CD4-positive, alpha-beta T cell treated with Interleukin-12 subunit alpha and Interleukin-12 subunit beta, for 1 hour (primary cell): Measurements from ENCODE around the gene COA6.
A peak's percentile ranks its signal among the peaks of the same experiment; 100 is the strongest.

Experiments used
- DNase-seq: peaks from one replicate; pipeline ENCODE4 v3.0.0-alpha.2; 2020

COA6 gene, protein sequence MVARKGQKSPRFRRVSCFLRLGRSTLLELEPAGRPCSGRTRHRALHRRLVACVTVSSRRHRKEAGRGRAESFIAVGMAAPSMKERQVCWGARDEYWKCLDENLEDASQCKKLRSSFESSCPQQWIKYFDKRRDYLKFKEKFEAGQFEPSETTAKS

DNA sequence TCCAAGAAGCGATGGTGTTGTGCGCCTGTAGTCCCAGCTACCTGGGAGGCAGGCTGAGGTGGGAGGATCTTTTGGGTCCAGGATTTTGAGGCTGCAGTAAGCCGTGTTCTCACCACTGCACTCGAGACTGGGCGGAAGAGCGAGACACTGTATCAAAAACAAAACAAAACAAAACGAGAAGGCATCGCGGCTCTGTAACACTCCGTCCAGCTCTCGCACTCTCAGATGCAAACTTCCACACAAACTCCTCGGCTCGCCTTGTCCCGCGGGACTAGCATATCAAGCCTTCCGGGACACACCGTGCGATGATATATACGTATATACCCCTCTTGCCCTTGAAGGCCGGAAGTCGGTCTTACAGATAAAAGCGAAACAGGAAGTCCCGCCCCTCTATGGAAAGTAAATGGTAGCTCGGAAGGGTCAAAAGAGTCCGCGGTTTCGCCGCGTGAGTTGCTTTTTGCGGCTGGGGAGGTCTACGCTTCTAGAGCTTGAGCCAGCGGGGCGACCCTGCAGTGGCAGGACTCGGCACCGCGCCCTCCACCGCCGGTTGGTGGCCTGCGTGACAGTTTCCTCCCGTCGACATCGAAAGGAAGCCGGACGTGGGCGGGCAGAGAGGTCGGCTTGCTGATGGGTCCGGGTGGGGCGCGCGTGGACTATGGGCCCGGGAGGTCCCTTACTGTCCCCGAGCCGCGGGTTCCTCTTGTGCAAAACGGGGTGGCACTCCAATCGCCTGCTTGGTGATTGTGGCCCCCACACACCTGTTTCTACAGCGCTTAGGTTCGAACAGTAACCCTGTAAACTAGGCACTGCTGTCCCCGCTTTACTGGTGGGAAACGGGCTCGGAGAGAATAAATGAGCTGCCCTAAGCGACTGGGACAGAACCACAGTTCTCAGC is at the start of gene COA6:
Gene COA6 (plus strand): TSS at position 393 of the 895 bp plus-strand sequence. CDS start 11 bp downstream, at position 404.
- DNase-seq, result peak; percentile 93

DNA sequence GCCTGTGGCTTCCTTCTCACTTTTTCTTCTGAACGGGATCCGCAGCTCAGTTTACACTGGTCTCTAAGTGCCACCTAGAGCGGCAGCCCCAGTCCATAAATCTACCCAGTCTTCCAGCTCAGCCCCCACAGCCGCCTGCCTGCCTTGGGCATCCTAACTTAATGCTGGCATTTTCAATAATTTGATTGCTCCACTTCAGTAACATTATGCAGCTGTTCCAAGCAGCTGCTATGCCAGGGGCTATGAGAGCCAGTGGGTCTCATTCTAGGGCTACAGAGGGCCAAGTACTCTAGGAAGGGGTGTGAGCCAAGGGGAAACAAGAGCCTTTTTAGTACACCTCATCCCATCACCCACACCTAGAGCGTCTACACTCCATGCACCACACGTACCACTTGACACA is 48.4 kb upstream of the COA6 start:
- DNase-seq, result no peak

DNA sequence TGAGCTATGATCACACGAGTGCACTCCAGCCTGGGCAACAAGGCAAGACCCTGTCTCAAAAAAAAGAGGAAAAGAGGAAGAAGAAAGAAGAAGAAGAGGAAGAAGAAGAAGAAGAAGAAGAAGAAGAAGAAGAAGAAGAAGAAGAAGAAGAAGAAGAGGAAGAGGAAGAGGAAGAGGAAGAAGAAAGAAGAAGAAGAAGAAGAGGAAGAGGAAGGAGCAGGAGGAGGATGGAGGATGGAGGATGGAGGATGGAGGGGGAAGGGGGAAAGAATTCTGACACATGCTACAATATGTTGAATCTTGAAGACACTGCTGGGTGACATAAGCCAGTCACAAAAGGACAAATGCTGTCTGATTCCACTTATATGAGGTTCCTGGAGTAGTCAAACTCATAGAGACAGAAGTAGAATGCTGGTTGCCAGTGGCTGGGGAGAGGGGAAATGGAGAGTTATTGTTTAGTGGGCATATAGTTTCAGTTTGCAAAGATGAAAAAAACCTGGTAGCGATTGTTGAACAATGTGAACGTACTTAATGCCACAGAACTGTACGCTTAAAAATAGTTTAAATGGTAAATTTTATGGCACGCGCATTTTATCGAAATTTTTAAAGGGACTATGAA is 47.3 kb upstream of the COA6 start:
- no peak for DNase-seq

DNA sequence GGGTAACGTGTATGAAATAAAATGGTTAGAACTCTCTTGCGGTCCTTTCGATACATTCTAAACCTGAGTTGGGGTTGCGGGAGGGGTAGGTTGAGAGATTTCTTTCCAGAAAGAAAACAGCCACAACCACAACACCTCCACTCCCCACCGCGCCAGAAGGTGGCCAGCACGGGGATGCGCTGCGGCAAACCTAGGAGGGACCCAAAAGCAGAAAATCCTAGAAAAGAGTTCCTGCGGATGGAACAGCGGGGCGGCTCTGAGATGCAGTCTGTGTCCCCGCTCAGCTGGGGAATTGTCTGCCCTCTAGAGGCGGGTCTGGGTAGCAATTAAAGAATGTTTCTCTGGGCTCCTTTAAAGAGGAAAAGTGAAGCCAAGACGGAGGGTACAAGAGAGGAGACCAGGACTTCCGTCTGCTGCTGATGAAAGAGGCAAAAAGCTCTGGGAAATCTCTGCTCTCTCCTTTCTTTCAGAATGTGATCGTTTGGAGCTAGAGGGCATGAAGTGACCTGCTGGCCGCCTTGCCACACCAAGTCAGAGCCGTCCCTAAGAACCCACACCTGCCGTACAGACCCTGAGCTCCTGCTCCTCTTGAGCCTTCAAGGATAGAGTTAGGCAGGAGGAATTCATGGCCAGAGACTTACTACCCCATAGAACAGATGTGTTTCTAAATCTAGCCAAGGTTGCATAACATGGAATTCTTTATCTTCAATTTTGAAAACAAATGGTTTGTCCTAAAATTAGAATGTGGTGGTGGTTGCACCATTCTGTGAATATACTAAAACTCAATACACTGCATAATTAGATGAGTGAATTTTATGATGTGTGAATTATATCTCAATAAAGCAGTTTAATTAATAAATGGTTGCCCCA is 46.5 kb upstream of the COA6 start:
- DNase-seq, result peak; percentile 71

DNA sequence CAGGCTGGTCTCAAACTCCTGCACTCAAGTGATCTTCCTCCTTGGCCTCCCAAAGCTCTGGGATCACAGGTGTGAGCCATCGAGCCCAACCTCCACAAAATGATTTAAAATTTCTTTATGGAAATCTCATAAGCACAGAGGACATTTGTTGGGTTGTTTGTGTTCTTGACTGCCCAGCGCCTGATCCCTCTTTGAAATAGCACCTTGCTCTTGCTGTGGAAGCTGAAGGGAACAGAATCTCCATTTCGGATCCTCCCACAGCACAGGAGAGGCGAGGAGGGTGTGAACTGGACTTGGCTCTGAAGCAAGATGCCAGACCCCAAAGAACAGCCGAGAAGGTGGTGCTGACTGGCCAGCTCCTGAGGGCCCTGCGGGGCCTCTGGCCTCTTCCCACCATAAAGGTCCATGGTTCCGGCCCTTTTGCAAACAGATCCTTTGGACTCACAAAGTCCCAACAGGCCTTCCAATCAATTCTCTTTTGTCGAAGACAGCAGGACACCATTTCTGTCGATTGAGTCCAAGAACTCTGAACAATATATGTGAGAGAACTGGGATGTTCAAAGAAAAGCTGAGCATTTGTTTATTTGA is 45.6 kb upstream of the COA6 start:
- no peak for DNase-seq

DNA sequence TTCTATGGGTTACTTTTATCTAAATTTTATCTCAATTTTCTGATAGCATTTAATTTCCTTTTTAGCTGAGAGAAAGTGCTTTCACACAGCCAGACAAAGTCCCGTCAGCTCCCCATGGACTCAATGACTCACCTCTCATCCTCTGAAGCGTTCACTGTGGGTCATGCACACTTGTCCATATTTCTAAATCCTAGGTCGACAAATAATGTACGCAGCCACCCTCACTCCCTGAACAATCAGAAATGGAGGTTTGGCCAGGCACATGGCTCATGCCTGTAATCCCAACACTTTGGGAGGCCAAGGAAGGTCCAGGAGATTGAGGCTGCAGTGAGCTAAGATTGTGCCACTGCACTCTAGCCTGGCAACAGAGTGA is 42.4 kb upstream of the COA6 start:
- DNase-seq, result no peak

DNA sequence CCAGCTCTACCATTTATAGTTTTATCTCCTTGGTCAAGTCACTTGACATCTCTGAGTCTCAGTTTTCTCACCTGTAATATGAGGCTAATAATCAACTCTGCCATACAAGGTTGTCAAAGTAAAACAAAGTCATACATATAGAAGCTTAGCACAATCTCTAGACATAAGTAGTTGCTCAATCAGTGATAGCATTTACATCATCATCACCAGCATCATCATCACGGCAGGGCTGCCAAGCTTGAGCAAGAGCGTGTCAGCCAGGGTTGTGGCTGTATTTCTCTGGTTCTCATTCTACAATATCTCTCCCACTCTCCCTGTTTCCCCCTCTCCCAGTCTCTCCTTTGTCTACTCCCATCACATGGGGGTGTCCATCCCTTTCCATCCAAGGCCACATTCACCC is 41.7 kb upstream of the COA6 start:
- no peak for DNase-seq

DNA sequence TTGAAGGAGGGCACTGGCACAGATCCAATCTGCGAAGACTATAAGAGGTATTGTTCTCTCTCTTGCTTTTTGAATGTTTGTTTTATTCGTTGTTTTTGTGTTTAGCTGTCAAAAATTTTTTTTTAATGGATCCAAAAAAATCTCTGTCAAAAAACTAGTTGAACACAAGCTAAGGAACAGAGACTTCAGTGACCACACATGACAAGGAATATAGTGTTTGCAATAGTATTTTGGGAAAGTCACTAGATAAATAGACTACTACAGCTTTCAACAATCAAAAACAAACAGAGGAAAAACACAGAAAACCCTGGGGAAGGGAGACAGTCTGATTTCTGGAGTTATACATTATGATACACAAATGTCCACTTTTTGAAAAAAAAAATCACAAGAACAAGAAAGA is 36.9 kb upstream of the COA6 start:
- DNase-seq, result no peak

DNA sequence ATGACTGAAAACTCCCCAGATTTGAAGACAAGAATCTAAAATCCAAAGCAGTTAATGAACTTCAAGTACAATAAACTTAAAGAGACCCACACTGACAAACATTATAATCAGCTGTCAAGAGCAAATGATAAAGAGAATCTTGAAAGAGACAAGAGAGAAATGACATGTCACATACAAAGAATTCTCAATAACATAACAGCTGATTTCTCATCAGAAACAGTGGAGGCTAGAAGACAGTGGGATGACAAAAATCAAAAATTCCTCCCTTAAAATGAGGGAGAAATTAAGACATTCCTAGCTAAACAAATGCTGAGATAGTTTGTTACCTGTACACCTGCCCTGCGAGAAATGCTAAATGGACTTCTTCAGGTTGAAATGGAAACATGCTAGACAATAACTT is 36.0 kb upstream of the COA6 start:
- no peak for DNase-seq

DNA sequence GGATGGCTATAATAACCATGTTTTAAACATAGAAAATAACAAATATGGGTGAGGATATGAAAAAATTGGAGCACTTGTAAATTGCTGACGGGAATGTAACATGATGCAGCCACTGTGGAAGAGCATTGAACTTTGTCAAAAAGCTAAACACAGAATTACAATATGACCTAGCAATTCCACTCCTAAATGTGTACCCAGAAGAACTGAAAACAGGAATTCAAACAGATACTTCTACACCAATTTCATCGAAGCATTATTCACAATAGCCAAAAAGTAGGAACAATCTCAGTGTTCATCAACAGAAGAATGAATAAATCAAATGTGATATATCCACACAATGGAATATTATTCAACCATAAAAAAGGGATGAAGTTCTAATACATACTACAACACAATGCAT is 32.7 kb upstream of the COA6 start:
- no peak for DNase-seq

DNA sequence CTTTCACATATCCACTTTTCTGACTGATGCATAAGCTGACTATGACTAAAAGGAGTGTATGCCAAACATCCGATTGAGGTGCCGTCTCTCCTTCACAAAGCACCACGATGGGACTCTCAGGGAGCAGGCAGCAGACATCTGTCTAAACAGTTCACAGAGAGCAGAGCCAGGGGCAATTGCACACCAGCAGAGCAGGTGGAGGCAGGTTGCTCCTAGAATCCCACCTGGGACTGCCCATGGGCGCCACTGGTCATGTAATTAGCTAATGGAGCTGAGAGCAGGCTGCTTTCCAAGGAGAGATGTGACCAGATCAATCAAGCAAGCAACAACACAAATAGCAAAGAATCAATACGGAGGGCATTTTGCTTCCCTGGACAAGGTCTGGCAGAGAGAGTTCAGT is 30.5 kb upstream of the COA6 start:
- DNase-seq, result no peak

DNA sequence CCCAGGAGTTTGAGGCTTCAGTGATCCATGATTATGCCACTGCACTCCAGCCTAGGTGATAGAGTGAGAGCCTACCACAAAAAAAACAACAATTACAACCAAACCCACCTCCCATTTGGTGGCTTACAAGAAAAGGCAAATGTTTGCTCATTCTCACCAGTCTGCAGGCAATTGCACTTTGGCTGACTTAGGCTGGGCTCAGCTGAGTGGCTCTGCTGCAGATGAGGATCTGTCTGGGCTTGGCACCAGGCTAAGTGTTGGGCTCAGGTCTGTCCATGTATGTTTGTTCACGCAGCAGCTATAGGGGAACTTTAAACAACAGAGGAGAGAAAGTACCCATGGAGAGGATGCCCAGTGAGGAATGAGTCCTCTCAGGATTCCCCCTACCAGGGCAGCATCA is 28.0 kb upstream of the COA6 start:
- DNase-seq, result no peak

DNA sequence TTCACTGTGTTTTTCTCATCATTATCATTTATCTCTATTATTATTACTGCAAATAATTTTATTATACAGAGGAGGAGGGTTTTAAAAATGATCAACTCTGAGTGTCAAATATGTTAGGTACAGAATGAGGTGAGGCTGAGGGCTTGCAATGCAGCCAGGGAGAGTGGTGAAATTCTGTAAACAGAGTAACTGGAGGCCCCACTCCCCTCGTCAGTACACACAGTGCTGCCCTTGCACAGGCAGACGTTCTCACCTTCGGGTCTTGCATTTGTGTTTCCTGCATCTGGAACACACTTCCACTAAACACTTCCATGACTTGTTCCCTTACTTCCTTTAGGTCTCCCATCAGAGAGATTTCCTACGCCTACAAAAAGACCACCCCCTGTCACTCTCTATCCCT is 24.3 kb upstream of the COA6 start:
- no peak for DNase-seq

DNA sequence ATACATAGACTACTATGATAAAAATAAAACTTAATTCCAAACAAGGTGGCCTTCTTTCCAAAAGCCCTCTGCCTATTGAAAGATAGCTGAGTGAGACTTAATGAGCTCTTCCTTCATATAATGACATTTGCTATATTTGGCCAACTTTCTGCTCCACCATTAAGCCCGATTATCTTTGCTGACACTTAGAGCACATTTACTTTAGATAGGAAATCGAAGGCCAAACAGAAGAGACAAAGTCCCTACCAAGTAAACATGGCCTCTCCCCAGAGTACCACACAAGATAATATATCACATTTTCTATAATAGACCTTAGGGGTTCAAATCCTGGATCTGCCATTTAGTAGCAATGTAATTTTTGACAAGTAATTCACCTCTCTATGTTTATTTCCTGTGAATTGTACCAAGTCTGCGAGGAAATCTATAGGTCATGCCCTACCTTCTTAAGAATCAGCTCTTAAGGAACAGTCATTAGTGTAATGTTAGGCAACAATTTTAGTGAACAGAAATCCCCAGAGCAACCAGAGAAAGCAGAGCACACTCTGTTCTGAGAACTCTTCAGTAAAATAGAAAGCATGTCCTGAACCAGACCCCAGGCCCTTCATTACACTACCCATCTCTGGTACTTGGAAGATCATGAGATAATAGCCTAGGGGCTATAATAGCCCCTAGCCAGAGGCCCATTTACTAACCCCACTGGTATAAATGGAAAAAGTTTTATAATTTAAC is 17.3 kb upstream of the COA6 start:
- DNase-seq, result no peak

DNA sequence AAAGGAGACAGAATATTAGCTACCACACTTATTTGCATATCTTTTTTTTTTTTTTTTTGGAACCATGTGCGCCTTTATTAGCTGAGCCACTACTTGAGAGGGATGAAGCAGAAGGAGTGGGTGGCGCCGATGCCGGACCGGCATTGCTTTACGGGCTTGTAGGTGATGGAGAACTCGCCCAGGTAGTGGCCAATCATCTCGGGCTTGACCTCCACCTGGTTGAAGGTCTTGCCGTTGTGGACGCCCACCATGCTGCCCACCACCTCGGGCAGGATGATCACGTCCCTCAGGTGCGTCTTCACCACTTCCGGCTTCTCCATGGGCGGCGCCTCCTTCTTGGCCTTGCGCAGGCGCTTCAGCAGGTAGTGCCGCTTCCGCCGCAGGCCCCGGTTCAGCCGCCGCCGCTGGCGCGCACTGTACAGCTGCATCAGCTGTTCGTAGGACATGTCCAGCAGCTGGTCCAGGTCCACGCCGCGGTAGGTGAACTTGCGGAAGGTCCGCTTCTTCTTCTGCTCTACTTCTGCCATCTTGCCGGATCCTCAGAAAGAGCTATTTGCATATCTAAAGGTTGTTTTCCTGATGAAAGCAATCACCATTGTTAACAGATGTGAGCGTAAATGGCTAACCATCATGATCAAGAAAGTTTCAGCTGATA is 16.5 kb upstream of the COA6 start:
- peak; percentile 63 for DNase-seq

DNA sequence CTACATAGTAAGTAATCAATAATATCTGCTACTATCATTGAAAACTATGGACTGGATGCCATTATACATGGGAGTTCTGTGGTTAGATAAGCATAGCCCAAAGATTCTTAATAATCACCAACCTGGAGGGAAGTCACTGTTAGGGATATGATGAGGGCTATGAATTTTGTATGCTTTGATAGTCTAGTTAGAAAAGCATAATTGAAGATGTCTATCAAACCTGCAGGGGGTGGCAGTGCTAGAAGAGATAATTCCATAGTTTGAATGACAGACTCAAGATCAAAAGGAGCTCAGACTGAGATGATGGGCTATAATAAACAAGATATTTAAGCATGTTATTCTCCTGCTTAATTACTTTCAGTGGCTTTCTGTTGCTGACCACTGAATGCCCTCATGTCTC is 15.4 kb upstream of the COA6 start:
- no peak for DNase-seq

DNA sequence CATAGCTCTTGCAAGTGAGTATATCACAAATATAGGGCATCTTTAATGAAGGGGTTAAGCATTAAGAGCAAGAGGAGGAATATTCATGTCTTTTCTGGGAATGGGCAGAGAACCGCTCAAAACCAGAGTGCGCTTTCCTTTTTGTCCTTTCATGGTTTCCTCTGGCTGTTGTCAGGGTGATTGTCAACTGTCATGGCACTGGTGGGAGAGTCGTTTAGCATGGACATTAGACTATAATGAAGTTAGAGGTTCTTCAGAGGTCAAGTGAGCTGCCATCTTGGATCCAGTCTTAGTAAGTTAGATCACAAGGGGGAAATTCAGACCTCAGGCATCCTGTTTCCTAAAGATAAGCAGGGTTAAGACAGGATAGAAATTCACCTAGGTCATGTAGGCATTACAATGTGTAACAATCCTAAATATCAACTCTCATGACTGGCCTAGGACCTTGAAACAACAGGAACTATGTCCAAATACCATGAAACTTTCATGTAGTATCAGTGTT is 12.1 kb upstream of the COA6 start:
- DNase-seq, result no peak

DNA sequence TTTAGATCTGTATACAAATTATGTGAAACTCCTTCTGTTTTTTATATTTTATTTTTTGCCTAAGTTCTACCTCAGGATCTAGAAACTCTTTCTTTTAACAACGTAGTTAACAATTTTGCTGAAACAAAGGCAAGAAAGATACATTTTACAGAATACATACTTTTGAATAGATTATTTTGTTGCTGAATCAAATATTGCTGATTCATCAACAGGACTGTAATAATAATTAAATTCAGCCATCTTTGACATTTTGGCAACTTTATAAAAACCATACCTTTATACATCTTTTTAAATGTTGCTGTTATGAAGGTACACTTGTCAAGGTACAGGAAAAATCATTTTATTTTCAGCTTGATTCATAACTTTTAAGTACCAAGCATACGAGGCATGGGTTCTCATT is 10.7 kb upstream of the COA6 start:
- no peak for DNase-seq

DNA sequence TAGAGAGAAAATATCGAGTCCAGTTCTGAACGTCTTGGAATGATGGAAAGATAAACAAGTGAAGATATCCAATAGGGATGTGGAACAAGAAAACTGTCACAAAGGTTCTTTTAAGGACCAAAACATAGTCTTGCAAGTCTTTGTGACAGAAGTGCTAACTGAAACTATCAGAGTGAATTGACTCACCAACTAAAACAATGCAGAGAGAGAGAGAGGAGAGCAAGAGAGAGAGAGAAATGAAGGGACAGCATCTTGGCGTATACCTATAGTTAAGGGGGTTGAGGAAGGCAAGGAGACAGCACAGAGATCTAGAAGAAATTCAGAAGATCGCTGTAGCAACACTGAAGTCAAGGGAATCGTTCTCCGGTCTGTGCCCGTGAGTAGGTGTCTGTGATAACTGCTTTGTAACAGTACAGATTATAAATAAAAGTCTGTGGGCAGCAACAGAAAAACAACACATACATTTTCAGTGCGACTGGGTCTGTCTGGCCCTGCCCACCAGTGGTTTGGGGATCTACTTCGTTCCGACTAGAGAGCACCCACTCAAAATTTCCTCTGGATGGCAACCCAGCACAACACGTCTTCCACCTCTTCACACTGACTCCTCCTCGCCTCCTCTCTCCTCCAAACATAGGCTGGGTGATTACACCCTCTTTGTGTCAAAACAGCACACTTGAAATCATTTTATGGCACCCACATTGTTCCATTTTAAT is 4.8 kb upstream of the COA6 start:
- peak; percentile 30 for DNase-seq

DNA sequence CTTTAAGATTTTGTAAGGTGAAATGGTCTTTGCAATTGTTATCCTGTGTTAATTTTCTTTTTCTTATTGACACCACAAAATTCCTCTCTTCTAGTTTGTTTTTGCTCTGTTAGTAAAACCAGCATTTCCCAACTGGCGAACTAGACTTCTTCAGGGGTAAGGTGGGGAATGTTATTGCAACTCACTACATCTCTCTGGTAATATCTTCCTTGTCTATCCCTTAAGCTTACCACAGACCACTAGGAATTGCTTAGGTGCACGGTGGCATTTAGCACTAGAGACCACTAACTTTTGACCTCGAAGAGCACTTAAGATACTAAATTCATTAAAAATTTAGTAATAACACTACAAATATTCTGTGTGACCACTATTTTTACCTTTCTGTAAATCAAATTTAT is 4.2 kb upstream of the COA6 start:
- DNase-seq, result no peak

DNA sequence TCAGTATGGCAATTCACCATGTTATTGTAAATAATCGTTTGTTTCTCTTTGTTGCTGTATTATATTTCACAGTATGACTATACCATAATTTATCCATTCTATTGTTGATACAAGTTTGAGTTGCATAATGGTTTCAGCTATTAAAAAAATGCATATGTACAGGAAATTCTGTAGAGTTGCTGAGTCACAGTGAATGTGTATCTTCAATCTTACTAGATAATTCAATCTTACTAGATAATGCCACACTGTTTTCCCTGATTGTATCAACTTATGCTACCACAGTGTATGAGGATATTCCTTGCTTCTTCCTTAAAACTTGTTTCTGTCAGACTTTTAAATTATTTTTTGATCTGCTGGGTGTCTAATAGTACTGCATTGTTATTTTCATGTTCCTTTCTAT is 3.5 kb upstream of the COA6 start:
- DNase-seq, result no peak
